ENCODE data around the gene BTBD9.

GRCh38 chr6:38389875-38390274 lies 249.9 kb downstream of the BTBD9 start:
- TF ChIP-seq CTCF (IDR thresholded peaks at IDR 0.05) (no peak), POLR2A (IDR thresholded peaks at IDR 0.05) (no peak)

Data from Peyer's patch (tissue), 4 donors.